ENCODE data around the gene PEAK1. TPM values are rescaled to one million over a fixed set of nuclear protein-coding genes. Genes with fewer than 3 reads are reported as not detected.

PEAK1 gene
- total and polyA plus RNA-seq, 9 of the 15 experiments (the other 6 are each of a cell fraction or from before 2014, with no cell fraction given) = 0.99 to 22.4 (median 10.8) TPM

GRCh38 chr15:77066971-77067690, 352.8 kb downstream of the PEAK1 start (continued):
- no peak for TF ChIP-seq TAF1 (IDR thresholded peaks at IDR 0.05; ENCODE audit: control insufficient read depth, extremely low read depth, insufficient read depth, low read length, severe bottlenecking)
- TF ChIP-seq PKNOX1 (IDR thresholded peaks at IDR 0.05) = no peak
- TF ChIP-seq, protein P1, sequence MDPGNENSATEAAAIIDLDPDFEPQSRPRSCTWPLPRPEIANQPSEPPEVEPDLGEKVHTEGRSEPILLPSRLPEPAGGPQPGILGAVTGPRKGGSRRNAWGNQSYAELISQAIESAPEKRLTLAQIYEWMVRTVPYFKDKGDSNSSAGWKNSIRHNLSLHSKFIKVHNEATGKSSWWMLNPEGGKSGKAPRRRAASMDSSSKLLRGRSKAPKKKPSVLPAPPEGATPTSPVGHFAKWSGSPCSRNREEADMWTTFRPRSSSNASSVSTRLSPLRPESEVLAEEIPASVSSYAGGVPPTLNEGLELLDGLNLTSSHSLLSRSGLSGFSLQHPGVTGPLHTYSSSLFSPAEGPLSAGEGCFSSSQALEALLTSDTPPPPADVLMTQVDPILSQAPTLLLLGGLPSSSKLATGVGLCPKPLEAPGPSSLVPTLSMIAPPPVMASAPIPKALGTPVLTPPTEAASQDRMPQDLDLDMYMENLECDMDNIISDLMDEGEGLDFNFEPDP (CRISPR knock-in tag; IDR thresholded peaks at IDR 0.05) = no peak
- TF ChIP-seq, protein P2, sequence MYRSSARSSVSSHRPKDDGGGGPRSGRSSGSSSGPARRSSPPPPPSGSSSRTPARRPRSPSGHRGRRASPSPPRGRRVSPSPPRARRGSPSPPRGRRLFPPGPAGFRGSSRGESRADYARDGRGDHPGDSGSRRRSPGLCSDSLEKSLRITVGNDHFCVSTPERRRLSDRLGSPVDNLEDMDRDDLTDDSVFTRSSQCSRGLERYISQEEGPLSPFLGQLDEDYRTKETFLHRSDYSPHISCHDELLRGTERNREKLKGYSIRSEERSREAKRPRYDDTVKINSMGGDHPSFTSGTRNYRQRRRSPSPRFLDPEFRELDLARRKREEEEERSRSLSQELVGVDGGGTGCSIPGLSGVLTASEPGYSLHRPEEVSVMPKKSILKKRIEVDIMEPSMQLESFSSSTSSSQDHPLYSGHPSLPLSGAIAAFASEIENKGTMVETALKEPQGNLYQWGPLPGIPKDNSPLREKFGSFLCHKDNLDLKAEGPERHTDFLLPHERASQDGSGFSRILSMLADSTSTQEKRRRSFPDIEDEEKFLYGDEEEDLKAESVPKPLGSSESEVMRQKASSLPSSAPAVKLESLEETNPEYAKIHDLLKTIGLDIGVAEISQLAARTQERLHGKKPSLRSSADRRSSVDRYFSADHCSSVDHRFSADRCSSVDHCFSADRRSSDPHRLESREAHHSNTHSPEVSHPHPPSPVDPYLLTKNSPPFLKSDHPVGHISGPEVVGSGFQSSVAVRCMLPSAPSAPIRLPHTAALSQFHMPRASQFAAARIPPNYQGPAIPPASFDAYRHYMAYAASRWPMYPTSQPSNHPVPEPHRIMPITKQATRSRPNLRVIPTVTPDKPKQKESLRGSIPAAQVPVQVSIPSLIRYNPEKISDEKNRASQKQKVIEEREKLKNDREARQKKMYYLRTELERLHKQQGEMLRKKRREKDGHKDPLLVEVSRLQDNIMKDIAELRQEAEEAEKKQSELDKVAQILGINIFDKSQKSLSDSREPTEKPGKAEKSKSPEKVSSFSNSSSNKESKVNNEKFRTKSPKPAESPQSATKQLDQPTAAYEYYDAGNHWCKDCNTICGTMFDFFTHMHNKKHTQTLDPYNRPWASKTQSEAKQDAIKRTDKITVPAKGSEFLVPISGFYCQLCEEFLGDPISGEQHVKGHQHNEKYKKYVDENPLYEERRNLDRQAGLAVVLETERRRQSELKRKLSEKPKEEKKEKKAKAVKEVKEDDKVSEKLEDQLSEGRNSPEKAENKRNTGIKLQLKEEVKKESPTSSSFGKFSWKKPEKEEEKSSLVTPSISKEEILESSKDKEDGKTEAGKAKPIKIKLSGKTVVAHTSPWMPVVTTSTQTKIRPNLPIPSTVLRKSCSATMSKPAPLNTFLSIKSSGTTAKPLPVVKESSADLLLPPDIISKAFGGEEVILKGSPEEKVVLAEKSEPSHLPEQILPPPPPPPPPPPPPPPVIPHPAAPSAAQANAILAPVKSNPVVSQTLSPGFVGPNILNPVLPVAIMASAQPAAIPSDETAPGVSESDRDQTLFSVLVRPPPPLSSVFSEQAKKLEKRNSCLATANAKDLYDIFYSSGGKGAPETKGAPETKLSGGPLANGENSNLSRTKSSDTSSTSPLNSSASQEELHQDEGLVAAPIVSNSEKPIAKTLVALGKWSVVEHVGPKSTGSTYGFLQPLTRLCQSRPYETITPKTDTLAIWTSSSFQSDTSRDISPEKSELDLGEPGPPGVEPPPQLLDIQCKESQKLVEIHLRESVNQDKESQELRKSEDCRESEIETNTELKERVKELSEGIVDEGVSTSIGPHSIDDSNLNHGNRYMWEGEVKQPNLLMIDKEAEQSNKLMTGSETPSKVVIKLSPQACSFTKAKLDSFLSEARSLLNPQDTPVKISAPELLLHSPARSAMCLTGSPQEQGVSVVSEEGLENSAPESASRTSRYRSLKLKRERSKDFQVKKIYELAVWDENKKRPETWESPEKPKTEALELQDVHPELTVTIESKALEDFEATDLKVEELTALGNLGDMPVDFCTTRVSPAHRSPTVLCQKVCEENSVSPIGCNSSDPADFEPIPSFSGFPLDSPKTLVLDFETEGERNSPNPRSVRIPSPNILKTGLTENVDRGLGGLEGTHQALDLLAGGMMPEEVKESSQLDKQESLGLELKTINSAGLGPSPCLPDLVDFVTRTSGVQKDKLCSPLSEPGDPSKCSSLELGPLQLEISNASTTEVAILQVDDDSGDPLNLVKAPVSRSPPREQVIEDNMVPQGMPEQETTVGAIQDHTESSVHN (IDR thresholded peaks at IDR 0.05; ENCODE audit: borderline replicate concordance in 1 of 2, low read depth in 1 of 2) = no peak
- no peak for TF ChIP-seq SAFB (IDR thresholded peaks at IDR 0.05; ENCODE audit: borderline replicate concordance, low read depth, low read length)
- TF ChIP-seq, protein P3, sequence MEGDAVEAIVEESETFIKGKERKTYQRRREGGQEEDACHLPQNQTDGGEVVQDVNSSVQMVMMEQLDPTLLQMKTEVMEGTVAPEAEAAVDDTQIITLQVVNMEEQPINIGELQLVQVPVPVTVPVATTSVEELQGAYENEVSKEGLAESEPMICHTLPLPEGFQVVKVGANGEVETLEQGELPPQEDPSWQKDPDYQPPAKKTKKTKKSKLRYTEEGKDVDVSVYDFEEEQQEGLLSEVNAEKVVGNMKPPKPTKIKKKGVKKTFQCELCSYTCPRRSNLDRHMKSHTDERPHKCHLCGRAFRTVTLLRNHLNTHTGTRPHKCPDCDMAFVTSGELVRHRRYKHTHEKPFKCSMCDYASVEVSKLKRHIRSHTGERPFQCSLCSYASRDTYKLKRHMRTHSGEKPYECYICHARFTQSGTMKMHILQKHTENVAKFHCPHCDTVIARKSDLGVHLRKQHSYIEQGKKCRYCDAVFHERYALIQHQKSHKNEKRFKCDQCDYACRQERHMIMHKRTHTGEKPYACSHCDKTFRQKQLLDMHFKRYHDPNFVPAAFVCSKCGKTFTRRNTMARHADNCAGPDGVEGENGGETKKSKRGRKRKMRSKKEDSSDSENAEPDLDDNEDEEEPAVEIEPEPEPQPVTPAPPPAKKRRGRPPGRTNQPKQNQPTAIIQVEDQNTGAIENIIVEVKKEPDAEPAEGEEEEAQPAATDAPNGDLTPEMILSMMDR (IDR thresholded peaks at IDR 0.05 in 2 of 3, conservative IDR thresholded peaks at IDR 0.05 in 1 of 3; ENCODE audit: insufficient read depth in 2 of 3, low read depth in 1 of 3, low read length in 3 of 3) = no peak
- no peak for TF ChIP-seq BDP1 (IDR thresholded peaks at IDR 0.05; ENCODE audit: insufficient read depth, insufficient read length)
- no peak for TF ChIP-seq E4F1 (CRISPR knock-in tag; IDR thresholded peaks at IDR 0.05; ENCODE audit: borderline replicate concordance)
- no peak for TF ChIP-seq ELF2 (CRISPR knock-in tag; IDR thresholded peaks at IDR 0.05)

Data from K562 (cell line).